Neural progenitor cell (in vitro differentiated cells): ENCODE data around the gene CLEC17A. TPM values are rescaled to one million over a fixed set of nuclear protein-coding genes. Genes with fewer than 3 reads are reported as not detected.
"Not testable (repeated sequence)": the region's sequence is repeated elsewhere in the genome, so short reads cannot be mapped to it uniquely, and the experiment has no call there.

Source experiments
- DNase-seq: peaks from one replicate; pipeline ENCODE4 v3.0.0-alpha.2; 2016; ENCODE audit warnings: low spot score
- H2AFZ ChIP-seq: fragments of 200-600 bp; sonication (generic); replicated peaks from 2 replicates; pipeline ENCODE4 v1.6.1; 2016; ENCODE audit warnings: antibody characterized with exemption
- H3F3A ChIP-seq: fragments of 200-600 bp; sonication (generic); 2 replicates; pipeline ENCODE4 v1.6.1; 2016; ENCODE audit warnings: antibody characterized with exemption, low read depth
- H3K27ac ChIP-seq: fragments of 200-600 bp; sonication (generic); 2 replicates; pipeline ENCODE4 v1.5.1; 2016; ENCODE audit warnings: mild to moderate bottlenecking
- H3K27me3 ChIP-seq: fragments of 200-600 bp; sonication (generic); 2 replicates; pipeline ENCODE4 v1.6.1; 2016; ENCODE audit warnings: mild to moderate bottlenecking, moderate library complexity
- H3K36me3 ChIP-seq: fragments of 200-600 bp; sonication (generic); 2 replicates; pipeline ENCODE4 v1.5.1; 2016
- H3K4me1 ChIP-seq: fragments of 200-600 bp; sonication (generic); 2 replicates; pipeline ENCODE4 v1.6.1; 2016; ENCODE audit warnings: mixed run types
- H3K4me2 ChIP-seq: fragments of 200-600 bp; sonication (generic); 2 replicates; pipeline ENCODE4 v1.6.1; 2016
- H3K4me3 ChIP-seq: fragments of 200-600 bp; sonication (generic); 2 replicates; pipeline ENCODE4 v1.5.1; 2016
- H3K79me2 ChIP-seq: fragments of 200-600 bp; sonication (generic); 2 replicates; pipeline ENCODE4 v1.6.1; 2016; ENCODE audit warnings: low read depth
- H3K9ac ChIP-seq: fragments of 200-600 bp; sonication (generic); 2 replicates; pipeline ENCODE4 v1.6.1; 2016
- H3K9me3 ChIP-seq: fragments of 200-600 bp; sonication (generic); 2 replicates; pipeline ENCODE4 v1.5.1; 2016; ENCODE audit warnings: low read depth
- H4K20me1 ChIP-seq: fragments of 200-600 bp; sonication (generic); 2 replicates; pipeline ENCODE4 v1.6.1; 2016; ENCODE audit warnings: low read depth
- H3K27ac Mint-ChIP-seq: 3 replicates; pipeline ENCODE4 v1.8.0; 2021; ENCODE audit warnings: mixed read lengths
- H3K27me3 Mint-ChIP-seq: 2 replicates; pipeline ENCODE4 v1.8.0; 2022; ENCODE audit warnings: low read depth, mild to moderate bottlenecking, inconsistent platforms, moderate library complexity, mixed read lengths; ENCODE audit not compliant: insufficient read depth
- H3K36me3 Mint-ChIP-seq: 3 replicates; pipeline ENCODE4 v1.8.0; 2021; ENCODE audit warnings: mixed read lengths
- H3K4me1 Mint-ChIP-seq: 3 replicates; pipeline ENCODE4 v1.8.0; 2021; ENCODE audit warnings: mixed read lengths
- H3K4me3 Mint-ChIP-seq: 3 replicates; pipeline ENCODE4 v1.8.0; 2021; ENCODE audit warnings: mild to moderate bottlenecking, moderate library complexity, mixed read lengths
- H3K9me3 Mint-ChIP-seq: 3 replicates; pipeline ENCODE4 v1.8.0; 2020; ENCODE audit warnings: mixed read lengths
- EZH2 ChIP-seq: fragments of 200-600 bp; sonication (generic); IDR thresholded peaks from 2 replicates; pipeline ENCODE4 v1.6.1; 2017; ENCODE audit warnings: antibody characterized with exemption, mild to moderate bottlenecking, moderate library complexity
- EZH2phosphoT487 ChIP-seq: fragments of 200-600 bp; sonication (generic); IDR thresholded peaks from 2 replicates; pipeline ENCODE4 v1.6.1; 2017; ENCODE audit warnings: antibody characterized with exemption
- total RNA-seq: library from RNA; depleted of rRNA; stranded (reverse); fragments of >200 nt; gene quantifications from 2 replicates; pipeline ENCODE4 v1.2.3, GENCODE V29; 2015; ENCODE audit warnings: low replicate concordance
- TF ChIP-seq, protein P1 (sequence below): fragments of 200-600 bp; sonication (generic); IDR thresholded peaks from 2 replicates; pipeline ENCODE4 v1.5.1; 2017; ENCODE audit warnings: antibody characterized with exemption, mild to moderate bottlenecking

The CLEC17A gene
- total RNA-seq, 1 donor from 2014 or later = not detected

- peak; percentile 71 for DNase-seq
- H3K9ac ChIP-seq = not testable (repeated sequence)
These were observed 31.5 kb upstream of the CLEC17A start for GRCh38 chr19:14551134-14552005.

GRCh38 chr19:14552006-14552360, 30.9 kb upstream of the CLEC17A start:
- not testable (repeated sequence) for H3K9me3 Mint-ChIP-seq, H3K4me3 ChIP-seq, H3K27ac Mint-ChIP-seq, H3K27me3 Mint-ChIP-seq, H2AFZ ChIP-seq, H3K4me2 ChIP-seq, DNase-seq, H3K4me3 Mint-ChIP-seq, H3K9ac ChIP-seq, H3K27me3 ChIP-seq, H3K4me1 ChIP-seq, H3K36me3 Mint-ChIP-seq, H3K36me3 ChIP-seq, H3K9me3 ChIP-seq, H3K27ac ChIP-seq
- Histone ChIP-seq H3F3A (peaks cover 17% of the 10 kb centered on the region), H4K20me1 (peaks cover 67% of the 10 kb centered on the region), H3K79me2 (peaks cover 69% of the 10 kb centered on the region)
- peaks cover 23% of the 10 kb centered on the region for H3K4me1 Mint-ChIP-seq

More at GRCh38 chr19:14551134-14552005, 31.5 kb upstream of the CLEC17A start:
- peaks cover 11% of the 10 kb centered on the region for H3F3A ChIP-seq
- H2AFZ ChIP-seq, H3K36me3 ChIP-seq, H3K9me3 ChIP-seq, H3K27me3 Mint-ChIP-seq, H3K4me3 ChIP-seq, H3K4me3 Mint-ChIP-seq, H3K4me2 ChIP-seq, H3K27ac Mint-ChIP-seq, H3K27me3 ChIP-seq, H3K27ac ChIP-seq, H3K36me3 Mint-ChIP-seq, H3K4me1 ChIP-seq, H3K9me3 Mint-ChIP-seq: not testable (repeated sequence)
- peaks cover 20% of the 10 kb centered on the region for H3K4me1 Mint-ChIP-seq
- peaks cover 72% of the 10 kb centered on the region for H3K79me2 ChIP-seq
- TF ChIP-seq, protein P1, sequence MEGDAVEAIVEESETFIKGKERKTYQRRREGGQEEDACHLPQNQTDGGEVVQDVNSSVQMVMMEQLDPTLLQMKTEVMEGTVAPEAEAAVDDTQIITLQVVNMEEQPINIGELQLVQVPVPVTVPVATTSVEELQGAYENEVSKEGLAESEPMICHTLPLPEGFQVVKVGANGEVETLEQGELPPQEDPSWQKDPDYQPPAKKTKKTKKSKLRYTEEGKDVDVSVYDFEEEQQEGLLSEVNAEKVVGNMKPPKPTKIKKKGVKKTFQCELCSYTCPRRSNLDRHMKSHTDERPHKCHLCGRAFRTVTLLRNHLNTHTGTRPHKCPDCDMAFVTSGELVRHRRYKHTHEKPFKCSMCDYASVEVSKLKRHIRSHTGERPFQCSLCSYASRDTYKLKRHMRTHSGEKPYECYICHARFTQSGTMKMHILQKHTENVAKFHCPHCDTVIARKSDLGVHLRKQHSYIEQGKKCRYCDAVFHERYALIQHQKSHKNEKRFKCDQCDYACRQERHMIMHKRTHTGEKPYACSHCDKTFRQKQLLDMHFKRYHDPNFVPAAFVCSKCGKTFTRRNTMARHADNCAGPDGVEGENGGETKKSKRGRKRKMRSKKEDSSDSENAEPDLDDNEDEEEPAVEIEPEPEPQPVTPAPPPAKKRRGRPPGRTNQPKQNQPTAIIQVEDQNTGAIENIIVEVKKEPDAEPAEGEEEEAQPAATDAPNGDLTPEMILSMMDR = peak; percentile 44
- peaks cover 68% of the 10 kb centered on the region for H4K20me1 ChIP-seq

- H3K36me3 Mint-ChIP-seq = peaks cover 9% of the 10 kb centered on the region
- Histone ChIP-seq H3K27ac (no peak overlapping the region), H3K4me2 (no peak overlapping the region), H3K36me3 (no peaks in the 10 kb centered on the region), H3K79me2 (peaks cover 75% of the 10 kb centered on the region), H3K4me1 (peaks cover 2% of the 10 kb centered on the region), H3K9ac (peak overlapping the region; percentile 32), H3K9me3 (no peaks in the 10 kb centered on the region), H3K27me3 (no peaks in the 10 kb centered on the region), H4K20me1 (peaks cover 74% of the 10 kb centered on the region), H3F3A (peaks cover 17% of the 10 kb centered on the region), H3K4me3 (no peak overlapping the region), H2AFZ (no peak overlapping the region)
- H3K4me1 Mint-ChIP-seq = peaks cover 23% of the 10 kb centered on the region
- no peak overlapping the region for H3K4me3 Mint-ChIP-seq
- TF ChIP-seq EZH2phosphoT487 = no peak
- TF ChIP-seq, protein P1 = no peak
- TF ChIP-seq EZH2 = no peak
- DNase-seq = no peak
- H3K9me3 Mint-ChIP-seq = no peaks in the 10 kb centered on the region
- no peaks in the 10 kb centered on the region for H3K27me3 Mint-ChIP-seq
- H3K27ac Mint-ChIP-seq = no peak overlapping the region
These were observed 29.6 kb upstream of the CLEC17A start for GRCh38 chr19:14553042-14553938.

DNA sequence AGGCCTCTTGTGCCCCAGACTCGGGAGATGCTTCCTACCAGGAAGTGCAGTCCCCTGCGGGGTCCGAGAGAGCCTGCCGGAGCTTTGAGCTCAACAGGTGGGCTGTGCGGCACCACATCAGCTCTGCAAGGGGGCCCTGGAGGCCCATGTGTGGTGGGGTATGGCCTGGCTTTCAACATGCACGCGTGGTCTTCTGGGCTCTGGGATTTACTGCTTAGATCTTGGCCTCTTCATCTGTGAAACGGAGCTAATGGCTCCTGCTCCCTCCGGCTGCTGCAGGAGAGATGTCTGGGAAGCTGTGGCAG, 29.0 kb upstream of the CLEC17A start:
- peak overlapping the region; percentile 39 for H3K4me3 Mint-ChIP-seq
- peaks cover 4% of the 10 kb centered on the region for H3K36me3 Mint-ChIP-seq
- H3K27ac ChIP-seq = no peak overlapping the region

More for the DNA sequence above, 29.0 kb upstream of the CLEC17A start:
- Histone ChIP-seq H3K4me2 (no peak overlapping the region), H3K9ac (no peak overlapping the region), H3F3A (peaks cover 17% of the 10 kb centered on the region), H3K9me3 (no peaks in the 10 kb centered on the region), H3K79me2 (peaks cover 81% of the 10 kb centered on the region), H3K4me3 (no peak overlapping the region), H2AFZ (no peak overlapping the region), H3K36me3 (no peaks in the 10 kb centered on the region), H4K20me1 (peaks cover 80% of the 10 kb centered on the region), H3K27me3 (no peaks in the 10 kb centered on the region), H3K4me1 (peaks cover 2% of the 10 kb centered on the region)
- H3K27me3 Mint-ChIP-seq = no peaks in the 10 kb centered on the region
- H3K9me3 Mint-ChIP-seq = no peaks in the 10 kb centered on the region
- DNase-seq = no peak
- H3K4me1 Mint-ChIP-seq = peaks cover 23% of the 10 kb centered on the region
- no peak for TF ChIP-seq EZH2phosphoT487
- no peak for TF ChIP-seq EZH2
- TF ChIP-seq, protein P1 = no peak
- H3K27ac Mint-ChIP-seq = no peak overlapping the region
